ENCODE measurements around the gene POU2F2.
"Not testable (repeated sequence)": the region's sequence is repeated elsewhere in the genome, so short reads cannot be mapped to it uniquely, and the experiment has no call there.

Gene POU2F2

DNA sequence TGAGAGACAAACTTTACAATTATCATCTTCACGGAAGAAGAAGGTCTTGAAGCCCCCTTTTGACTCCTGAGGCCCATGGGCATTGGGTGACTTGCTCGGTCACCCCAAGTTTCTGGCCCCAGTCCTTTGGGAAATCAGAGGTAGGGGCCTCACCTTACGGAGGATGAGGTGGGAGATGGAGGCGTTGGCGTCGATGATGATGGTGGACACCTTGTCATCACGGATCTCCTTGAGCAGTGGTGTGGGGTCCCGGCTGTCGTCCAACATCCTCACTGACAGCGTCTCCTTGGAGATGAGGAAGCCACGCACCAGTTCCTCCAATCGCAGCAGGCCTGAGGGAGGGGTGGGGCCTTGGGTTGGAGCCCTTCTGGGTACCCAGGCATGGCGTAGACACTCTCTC is 73.0 kb downstream of the POU2F2 start:
- DNase-seq (ENCODE audit: low spot score): no peak

- DNase-seq (ENCODE audit: low spot score): no peak
Measured at GRCh38 chr19:42057846-42058245, 74.4 kb downstream of the POU2F2 start.

DNA sequence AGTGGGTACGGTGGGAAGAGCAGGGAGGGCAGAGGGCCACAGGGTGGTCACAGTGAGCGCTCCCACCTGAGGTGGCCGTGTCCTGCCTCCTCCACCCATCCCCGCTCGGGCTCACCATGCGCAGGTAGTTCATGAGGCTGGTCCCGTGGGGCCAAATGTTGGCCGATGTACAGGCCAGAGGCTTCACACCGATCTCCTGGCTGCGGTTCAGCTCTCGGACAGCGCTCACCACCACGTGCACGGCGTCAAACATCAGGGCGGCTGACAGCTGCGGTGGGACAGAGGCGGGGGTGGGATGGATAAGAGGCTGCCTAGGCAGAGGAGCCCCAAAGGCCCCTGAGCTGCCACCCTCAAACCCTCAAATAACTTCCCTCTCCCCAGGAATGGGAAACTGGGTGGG is 78.0 kb downstream of the POU2F2 start:
- no peak for DNase-seq (ENCODE audit: low spot score)

- DNase-seq (ENCODE audit: low spot score): no peak
Measured at GRCh38 chr19:42053037-42053935, 79.0 kb downstream of the POU2F2 start.

DNA sequence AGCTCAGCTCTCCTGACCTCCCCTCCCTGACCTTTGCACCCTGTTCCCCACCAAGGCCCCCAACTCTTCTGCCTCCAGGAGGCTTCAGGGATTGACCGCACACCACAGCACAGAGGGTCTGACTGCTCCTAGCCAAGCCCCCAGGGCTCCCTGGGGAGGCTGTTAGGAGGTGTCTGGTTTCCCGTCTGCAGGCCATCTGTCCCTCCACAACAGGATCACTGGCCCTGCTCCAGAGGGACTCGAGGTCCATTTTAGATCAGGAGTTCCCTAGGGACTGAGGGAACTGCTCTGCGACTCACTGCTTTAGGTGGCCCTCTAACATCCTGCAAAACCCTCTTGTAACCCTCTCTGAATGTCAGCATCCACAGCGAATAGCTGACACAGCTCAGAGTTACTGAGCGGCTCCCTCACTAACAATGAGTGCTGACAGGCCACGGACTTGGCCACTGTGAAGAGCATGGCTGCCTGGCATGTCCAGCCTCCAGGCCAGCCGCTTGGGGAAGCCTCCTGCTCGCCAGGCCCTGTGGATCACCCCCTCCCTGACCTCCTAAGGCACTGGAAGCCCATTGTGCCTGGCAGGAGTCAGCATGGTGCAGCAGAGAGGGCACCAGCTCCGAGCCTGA is 79.9 kb downstream of the POU2F2 start:
- DNase-seq (ENCODE audit: low spot score): no peak

DNA sequence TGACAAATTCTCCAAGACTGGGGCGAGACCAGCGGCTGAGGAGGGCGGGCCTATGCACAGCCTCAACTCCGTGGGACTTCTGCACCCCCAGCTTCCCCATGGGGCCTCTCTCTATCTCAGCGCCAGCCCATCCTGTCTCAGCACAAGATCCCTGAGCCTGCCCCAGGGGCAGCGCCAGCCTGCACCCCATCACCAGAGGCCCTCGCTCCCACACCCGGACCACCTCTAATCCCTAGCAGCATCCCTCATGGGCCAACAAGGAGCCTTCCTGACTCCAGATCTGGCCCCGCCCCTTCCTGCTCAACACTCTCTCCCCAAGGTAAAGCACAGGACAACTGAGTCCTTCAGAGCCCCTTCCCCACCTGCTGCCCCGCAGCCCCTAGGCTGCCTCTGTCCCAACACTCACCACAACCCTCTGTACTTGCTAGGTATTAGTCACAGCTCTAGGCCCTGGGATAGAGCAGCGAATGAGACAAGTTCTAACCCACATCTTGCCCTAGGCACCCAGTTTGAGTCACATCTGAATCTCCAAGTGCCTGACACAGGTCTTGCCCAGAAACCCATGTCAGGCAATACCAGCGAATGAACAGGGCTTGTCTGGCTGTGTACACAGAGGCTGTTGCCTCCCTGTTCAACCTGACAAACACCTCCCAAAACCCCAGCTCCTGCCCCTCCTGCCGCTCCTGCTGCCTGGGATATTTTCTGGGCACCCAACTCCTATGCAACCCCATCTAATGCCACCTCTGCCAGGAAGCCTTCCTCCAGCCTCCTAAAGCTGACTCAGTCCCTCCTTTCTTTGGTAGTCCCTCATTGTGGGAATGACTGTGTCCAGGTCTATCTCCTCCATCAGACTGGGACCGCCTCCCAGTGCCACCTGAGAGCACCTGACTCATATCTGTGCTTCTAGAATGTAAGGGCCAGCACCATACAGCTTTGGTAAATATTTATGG is 80.8 kb downstream of the POU2F2 start:
- DNase-seq (ENCODE audit: low spot score): no peak

DNA sequence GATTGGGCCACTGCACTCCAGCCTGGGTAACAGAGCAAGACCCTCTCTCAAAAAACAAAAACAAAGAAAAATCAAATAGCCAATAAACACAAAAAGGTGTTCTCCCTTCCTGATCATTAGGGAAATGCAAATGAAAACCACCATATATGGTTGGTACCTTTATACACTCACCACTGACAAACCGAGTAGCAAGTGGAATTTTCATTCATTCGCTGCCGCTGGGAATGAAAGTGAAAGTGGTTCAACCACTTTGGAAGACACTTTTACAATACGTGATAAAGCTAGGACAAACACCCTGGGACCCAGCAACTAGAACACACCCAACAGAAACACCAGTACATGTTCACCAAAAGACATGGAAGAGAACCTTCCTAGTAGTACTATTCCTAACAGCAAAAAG is 83.3 kb downstream of the POU2F2 start:
- DNase-seq (ENCODE audit: low spot score): no peak

GRCh38 chr19:42045575-42045974 is 86.7 kb downstream of the POU2F2 start:
- no peak for DNase-seq (ENCODE audit: low spot score)

DNA sequence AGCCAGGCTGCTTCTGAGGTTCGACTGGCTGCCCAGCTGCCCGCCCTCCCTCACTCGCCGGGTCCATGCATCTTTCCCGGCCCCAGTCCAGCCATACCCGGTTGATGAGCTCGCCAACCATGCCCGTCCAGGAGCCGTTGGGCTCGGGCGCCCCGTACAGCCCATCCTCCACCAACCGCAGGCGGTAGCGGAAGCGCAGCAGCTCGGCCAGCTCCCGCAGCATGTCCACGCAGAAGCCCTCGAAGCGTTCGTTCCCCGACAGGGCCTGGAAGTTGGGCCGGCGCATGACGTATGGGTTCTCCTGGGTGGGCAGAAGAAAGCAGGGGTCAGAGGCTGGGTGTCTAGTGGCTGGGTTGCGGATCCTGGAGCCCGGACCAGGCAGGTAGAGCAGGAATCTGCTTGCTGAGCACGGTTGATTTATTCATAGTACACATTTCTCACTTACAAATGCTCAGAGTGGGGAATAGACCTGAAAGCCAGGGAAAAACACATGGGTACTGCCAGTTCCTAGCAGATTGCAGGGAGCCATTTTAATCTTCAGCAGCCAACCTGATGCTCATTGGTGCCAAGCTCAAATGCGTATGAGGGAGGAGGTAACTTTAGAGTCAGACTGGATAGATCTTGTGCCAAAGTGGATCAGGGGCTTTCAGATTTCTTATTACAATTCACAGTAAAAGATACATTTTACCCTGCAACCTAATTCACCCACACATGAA is 89.6 kb downstream of the POU2F2 start:
- DNase-seq (ENCODE audit: low spot score): no peak

GRCh38 chr19:42040491-42040890 is 91.8 kb downstream of the POU2F2 start:
- DNase-seq (ENCODE audit: low spot score): not testable (repeated sequence)

GRCh38 chr19:42040031-42040430 is 92.2 kb downstream of the POU2F2 start:
- no peak for DNase-seq (ENCODE audit: low spot score)

DNA sequence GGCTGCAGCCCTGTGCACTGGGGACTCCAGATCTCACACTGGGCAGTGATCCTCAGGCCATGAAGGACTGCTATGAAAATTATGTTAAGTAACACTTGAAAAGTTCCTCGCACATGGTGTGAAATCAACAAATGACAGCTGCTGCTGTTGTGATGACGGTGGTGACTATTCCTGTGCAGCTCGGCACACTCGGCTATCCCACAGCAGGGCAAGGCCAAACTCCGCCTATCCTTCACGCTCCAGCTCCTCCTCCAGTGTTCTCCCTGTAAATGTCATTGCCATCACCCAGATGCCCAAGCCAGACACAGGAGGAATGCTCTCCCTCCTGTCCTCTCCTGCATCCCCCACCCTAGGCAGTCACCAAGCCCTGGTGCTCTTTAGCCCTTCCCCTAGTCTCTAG is 93.6 kb downstream of the POU2F2 start:
- no peak for DNase-seq (ENCODE audit: low spot score)

DNA sequence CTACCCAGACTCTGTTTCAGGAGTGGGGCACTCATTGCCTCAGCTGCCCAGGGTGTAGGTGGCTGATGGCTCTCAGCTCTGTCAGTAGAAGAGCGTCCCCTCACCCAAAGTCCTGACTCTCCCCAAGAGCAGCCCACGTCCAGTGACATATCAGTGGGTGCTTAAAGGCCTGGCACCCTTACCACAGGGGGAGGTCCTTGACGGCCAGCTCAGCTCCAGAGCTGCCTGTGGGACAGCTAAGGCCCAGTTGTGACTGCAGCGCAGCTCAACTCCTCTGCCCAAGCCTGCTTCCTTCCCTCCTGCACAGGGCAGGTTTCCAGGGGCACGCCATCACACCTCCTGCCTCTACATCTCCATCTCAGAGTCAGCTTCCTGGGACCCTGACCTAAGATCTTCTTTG is 94.6 kb downstream of the POU2F2 start:
- no peak for DNase-seq (ENCODE audit: low spot score)

Data from AG20443 (cell line).